NCI-H69 (cell line): ENCODE measurements around the gene ZNF365.
A peak's percentile ranks its signal among the peaks of the same experiment; 100 is the strongest.
"Not testable (repeated sequence)": the region's sequence is repeated elsewhere in the genome, so short reads cannot be mapped to it uniquely, and the experiment has no call there.

Source experiments
- DNase-seq: peaks from one replicate; lab custom pipeline; 2025; lab: John Stamatoyannopoulos, UW

ZNF365 gene

DNA sequence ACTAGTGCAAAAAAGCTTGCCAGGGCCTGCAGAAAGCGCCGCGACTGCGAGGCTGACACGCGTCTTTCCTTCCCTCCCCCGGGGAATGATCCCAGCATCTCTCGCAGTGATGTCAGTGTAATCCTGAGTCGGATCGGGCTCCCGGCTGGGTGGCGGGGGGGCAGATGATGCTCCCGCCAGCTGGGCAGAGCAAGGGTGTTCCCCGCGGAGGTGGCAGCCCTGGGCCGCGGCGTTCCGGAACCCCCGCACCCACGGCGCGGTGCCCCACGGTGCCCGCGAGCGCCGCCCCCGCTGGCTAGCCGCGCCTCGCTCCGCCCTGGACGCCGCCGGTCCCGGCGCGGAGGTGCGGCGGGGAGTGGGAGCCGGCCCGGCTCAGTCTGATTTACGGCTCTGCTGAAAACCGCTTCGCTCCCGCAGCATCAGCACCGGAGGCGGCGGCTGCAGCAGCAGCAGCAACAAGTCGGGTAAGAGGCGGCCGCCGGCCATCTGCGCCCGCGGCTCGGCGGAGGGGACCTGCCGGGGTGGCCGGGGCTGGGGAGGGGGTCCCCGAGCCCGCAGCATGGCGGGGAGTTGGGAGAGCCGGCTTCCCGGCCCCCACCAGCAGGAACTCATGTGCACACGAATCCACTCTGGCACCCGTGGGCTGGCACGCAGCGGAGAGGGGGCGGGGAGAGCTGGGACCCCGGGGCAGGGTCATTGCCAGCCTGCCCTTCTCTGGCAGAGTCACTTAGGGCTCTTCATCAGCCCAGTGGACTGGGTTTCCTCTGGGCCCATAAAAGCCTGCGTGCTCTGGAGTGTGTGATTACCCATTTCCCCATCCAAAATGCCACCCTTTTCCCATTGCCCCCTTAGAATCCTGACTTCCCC, at the start of gene ZNF365:
Gene ZNF365 (plus strand): TSS at position 375 of the 867 bp plus-strand sequence. CDS start 1,825 bp downstream, outside the sequence.
- DNase-seq, result peak; percentile 70

- no peak for DNase-seq
Observed at GRCh38 chr10:62326176-62326575, 48.0 kb upstream of the ZNF365 start.

DNA sequence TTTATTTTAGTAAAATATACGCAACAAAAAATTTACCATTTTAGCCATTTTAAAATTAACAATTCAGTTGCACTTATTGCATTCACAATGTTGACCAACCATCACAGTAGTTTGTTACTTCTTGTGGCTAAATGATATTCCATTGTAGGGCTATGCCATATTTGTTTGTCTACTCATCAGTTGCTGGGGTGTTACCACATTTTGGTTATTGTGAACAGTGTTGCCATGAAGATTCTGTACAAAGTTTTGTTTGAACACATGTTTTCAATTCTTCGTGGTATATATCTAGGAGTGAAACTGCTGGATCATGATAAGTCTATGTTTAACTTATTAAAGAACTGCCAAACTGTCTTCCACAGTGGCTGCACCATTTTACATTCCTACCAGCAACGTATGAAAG, 46.3 kb upstream of the ZNF365 start:
- peak; percentile 7 for DNase-seq

- DNase-seq, result no peak
Observed at GRCh38 chr10:62330213-62330612, 44.0 kb upstream of the ZNF365 start.

GRCh38 chr10:62332406-62332805, 41.8 kb upstream of the ZNF365 start:
- DNase-seq, result no peak

DNA sequence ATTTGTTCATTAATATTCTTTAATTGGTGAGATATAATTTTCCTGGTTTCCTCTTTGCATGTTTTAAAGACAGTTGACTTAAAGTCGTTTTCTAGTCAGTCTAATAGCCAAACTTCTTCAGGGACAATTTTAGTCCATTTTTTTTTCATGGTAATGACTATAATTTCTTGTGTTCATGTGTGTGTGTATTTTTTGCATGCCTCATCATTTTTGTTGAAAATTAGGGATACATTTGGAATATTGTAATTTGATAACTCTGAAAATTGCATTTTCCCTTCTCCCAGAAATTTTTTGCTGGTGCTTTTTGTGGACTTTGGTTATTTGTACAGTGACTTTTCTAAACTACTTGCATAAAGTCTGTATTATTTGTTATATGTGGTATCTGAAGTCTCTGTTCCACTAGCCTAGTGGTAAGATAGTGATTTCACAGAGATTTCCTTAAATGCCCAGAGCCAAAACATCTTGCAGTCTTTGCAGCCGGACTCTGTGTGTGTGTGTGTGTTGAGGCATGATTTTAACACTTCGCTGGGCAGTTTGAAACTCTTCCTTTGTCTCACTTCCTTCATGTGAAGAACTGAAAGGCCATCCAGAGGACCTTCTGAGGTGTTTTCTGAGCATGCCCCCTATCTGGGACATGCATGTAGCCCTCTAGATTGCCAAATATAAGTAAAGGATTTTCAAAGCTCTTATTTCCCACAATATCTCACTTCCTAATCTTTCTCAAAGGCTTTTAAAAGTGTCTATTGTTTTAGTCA, 40.9 kb upstream of the ZNF365 start:
- DNase-seq, result no peak

GRCh38 chr10:62333988-62334682, 40.0 kb upstream of the ZNF365 start:
- no peak for DNase-seq

DNA sequence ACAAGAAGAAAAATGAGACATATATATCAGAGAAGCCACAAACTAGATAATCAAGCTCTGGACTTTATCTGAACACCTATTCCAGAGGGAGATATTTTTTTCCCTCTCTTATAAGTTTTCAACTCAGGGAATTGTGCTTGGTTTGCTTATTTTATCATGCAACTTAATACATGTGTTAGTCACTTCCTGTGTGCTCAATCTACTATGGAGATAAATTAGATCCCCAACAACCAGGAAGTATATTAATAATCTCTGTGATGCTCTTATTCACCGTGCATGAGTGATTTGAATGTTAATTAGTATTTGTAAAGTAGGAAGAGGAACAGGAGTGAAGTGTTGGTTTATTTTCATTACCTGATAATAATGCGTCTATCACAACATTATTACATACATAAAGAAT, 38.8 kb upstream of the ZNF365 start:
- DNase-seq, result no peak

- no peak for DNase-seq
Observed at GRCh38 chr10:62336404-62336803, 37.8 kb upstream of the ZNF365 start.

DNA sequence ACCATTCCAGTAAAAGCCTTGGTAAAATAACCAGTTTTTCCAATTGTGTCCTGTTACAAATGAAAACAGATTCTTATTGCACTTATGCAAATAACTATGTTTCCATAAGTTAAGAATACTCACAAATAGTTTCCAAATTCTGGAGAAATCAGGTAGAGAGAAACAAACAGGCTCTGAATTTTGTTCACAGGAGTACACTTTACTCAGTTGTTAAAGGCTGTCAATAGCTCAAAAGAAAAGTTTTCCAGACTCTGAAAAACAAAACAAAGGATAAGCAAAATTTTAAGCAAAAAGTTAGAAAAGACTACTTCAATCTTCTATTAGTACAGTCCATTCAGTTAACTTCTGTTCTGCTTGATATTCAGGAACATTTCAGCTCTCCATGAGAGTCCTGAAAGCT, 32.8 kb upstream of the ZNF365 start:
- no peak for DNase-seq

- no peak for DNase-seq
Observed at GRCh38 chr10:62343000-62343399, 31.2 kb upstream of the ZNF365 start.

DNA sequence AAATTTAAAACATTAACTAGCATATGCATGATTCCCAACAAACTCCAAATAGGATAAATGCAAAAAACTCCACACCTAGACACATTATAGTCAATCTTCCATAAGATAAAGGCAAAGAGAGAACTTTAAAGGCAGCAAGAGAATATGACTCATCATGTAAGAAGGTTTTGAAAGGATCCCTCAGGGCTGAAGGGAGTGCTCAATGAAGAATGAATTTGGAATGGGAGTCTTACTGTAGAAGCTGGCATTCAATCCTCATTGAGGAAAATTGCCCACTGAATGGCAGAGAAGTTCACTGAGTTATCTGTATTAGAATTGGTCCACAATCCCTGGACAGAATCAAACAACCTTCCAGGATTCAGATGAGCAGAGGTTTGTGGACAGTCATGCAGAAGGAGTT, 26.1 kb upstream of the ZNF365 start:
- no peak for DNase-seq

GRCh38 chr10:62352356-62352970, 21.7 kb upstream of the ZNF365 start:
- DNase-seq, result no peak

GRCh38 chr10:62354916-62355315, 19.3 kb upstream of the ZNF365 start:
- DNase-seq, result no peak

DNA sequence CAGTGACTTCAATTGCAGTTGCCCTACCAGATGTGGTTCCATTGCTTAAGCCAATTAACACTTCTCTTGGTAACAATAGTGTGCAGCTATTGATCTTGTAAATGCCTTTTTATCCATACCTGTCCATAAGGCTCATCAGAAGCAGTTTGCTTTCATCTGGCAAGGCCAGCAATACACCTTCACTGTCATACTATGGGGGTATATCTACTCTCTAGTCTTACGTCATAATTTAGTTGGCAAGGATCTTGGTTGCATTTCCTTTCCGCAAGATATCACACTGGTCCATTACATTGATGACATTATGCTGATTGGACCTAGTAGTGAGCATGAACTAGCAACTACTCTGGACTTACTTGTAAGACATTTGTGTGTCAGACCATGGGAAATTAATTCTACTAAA, 17.7 kb upstream of the ZNF365 start:
- DNase-seq, result no peak

GRCh38 chr10:62358151-62358550, 16.0 kb upstream of the ZNF365 start:
- not testable (repeated sequence) for DNase-seq

DNA sequence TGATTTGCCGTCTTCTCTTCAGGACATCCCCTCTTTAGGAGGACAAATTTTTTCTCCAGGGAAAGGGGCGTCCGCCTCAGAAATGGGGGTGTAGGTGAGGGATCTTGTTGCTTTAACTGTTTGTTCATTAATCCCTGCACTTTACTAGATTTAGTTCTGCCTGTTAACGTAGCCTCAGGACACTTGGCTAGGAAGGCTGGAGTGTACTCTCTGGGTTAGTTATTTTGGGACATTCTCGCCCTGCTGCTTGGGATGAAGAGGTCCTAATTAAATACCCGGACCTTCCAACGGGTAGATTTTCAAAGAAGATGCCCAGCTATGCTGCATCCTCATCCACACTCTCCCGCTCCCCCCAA, 552 bp upstream of the ZNF365 start:
- no peak for DNase-seq

DNA sequence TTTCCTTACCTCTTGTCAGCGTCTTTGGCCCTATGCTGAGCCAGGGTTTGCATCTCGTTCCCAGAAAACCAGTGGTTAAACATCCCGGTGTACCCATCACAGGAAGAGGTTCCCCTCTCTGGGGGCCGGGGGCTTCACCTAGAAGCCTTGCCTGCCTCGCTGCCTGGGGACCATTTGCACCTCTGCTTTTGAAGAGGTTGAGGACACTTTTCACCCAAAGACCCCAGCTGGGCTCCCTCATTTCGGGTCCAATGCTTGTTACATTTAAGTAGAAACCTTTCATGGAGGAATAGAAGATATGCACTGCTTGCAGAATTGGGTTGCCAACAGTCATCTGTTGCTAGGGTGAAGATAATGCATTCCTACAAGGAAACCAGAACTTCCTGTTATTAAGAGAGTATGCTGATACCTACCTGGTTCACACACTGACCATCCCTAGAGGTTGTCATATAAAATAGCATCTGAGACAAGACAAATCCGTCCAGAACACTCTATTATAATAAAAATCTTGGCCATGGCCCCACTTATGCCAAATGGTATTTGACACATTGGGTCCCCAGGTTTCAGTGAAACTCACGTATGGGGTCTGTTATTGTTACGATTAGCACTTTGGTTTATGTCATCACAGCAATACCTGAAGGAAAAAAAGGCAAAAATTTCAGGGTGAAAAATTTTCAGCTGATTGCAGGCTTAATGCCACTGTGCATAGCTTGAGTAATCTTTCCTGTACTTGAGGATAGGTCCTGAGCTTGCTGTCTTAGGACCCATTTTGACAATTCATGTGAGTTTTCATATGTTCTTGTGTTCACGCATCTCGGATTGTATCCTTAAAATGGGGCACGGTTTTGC, 917 bp downstream of the ZNF365 start:
- peak; percentile 6 for DNase-seq

- DNase-seq, result no peak
Observed at GRCh38 chr10:62376071-62377025, 2.2 kb downstream of the ZNF365 start.

DNA sequence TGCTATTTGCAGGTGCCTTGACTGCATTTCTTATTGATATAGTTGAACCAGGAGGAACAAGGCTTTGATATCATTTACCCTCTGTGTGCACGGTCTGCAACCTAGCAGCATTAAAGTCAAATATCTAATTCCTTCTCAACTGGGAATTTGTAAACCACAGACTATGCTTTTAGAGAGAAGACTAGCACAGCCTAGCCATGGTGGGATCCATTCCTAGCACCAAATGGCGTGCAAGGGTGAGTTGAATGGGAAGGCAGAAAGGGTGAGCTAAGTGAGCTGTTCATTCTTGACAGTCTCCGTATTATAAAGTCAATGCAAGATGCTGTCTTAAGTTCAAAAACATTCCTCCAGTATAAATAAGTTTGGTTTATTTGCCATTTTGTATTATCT, 2.9 kb downstream of the ZNF365 start:
- no peak for DNase-seq
